Iris pigment epithelial cell (primary cell): ENCODE measurements around the gene PTGES3.
A peak's percentile ranks its signal among the peaks of the same experiment; 100 is the strongest.
"Not testable (repeated sequence)": the region's sequence is repeated elsewhere in the genome, so short reads cannot be mapped to it uniquely, and the experiment has no call there.

Experiments used
- DNase-seq: peaks from one replicate; pipeline ENCODE4 v3.0.0-alpha.2; 2011; ENCODE audit warnings: low read depth

PTGES3 gene

GRCh38 chr12:56688129-56688845 lies at the start of gene PTGES3:
PTGES3 (minus strand) TSS chr12:56688284; CDS start chr12:56687999, 285 bp downstream.
- peak; percentile 97 for DNase-seq

- DNase-seq, result no peak
Measured at GRCh38 chr12:56728139-56728861, 40.2 kb upstream of the PTGES3 start.

GRCh38 chr12:56726196-56726675 lies 38.2 kb upstream of the PTGES3 start:
- not testable (repeated sequence) for DNase-seq

- no peak for DNase-seq
Measured at GRCh38 chr12:56725723-56726102, 37.6 kb upstream of the PTGES3 start.

- peak; percentile 99 for DNase-seq
Measured at GRCh38 chr12:56724972-56725722, 37.1 kb upstream of the PTGES3 start, which contains the start of gene NACA. NACA (minus strand) TSS chr12:56725299; CDS start chr12:56724521, 778 bp downstream.

GRCh38 chr12:56724701-56724971 lies 36.6 kb upstream of the PTGES3 start:
- DNase-seq, result no peak

- peak; percentile 91 for DNase-seq
Measured at GRCh38 chr12:56723889-56724700, 36.0 kb upstream of the PTGES3 start.

GRCh38 chr12:56723352-56723751 lies 35.3 kb upstream of the PTGES3 start:
- no peak for DNase-seq

GRCh38 chr12:56722832-56723231 lies 34.7 kb upstream of the PTGES3 start:
- DNase-seq, result no peak

GRCh38 chr12:56721721-56722120 lies 33.6 kb upstream of the PTGES3 start:
- no peak for DNase-seq

GRCh38 chr12:56721216-56721615 lies 33.1 kb upstream of the PTGES3 start:
- no peak for DNase-seq

GRCh38 chr12:56720731-56721151 lies 32.7 kb upstream of the PTGES3 start:
- DNase-seq, result no peak

- DNase-seq, result no peak
Measured at GRCh38 chr12:56719056-56719455, 31.0 kb upstream of the PTGES3 start.

- no peak for DNase-seq
Measured at GRCh38 chr12:56718636-56719035, 30.6 kb upstream of the PTGES3 start.

GRCh38 chr12:56718149-56718548 lies 30.1 kb upstream of the PTGES3 start:
- DNase-seq, result no peak

GRCh38 chr12:56716933-56717880 lies 29.1 kb upstream of the PTGES3 start:
- DNase-seq, result no peak

GRCh38 chr12:56716458-56716857 lies 28.4 kb upstream of the PTGES3 start:
- DNase-seq, result no peak

GRCh38 chr12:56715798-56716197 lies 27.7 kb upstream of the PTGES3 start:
- DNase-seq, result no peak

- DNase-seq, result peak; percentile 43
Measured at GRCh38 chr12:56714431-56714929, 26.4 kb upstream of the PTGES3 start.

- no peak for DNase-seq
Measured at GRCh38 chr12:56713345-56713744, 25.3 kb upstream of the PTGES3 start.
